Spleen (tissue), 11 donors: ENCODE measurements around the gene PERCC1. TPM values are rescaled to one million over a fixed set of nuclear protein-coding genes. Genes with fewer than 3 reads are reported as not detected.

ENCODE experiments used
- DNase-seq: peaks from one replicate; pipeline ENCODE4 v3.0.0-alpha.2; 2020
- H3K27ac ChIP-seq, 8 donors: fragments of 200-600 bp; sonication (generic) in 7 of 8; 1 replicate in 4 of 8; 2 replicates in 4 of 8; pipeline versions ENCODE4 v1.5.0 to v1.8.0; 2016 to 2021; ENCODE audit warnings: inconsistent platforms in 4 of 8, mild to moderate bottlenecking in 4 of 8, moderate library complexity in 1 of 8
- H3K27me3 ChIP-seq, 7 donors: fragments of 200-600 bp; sonication (generic) in 6 of 7; replicated peaks in 1 of 7; 1 replicate in 4 of 7; 2 replicates in 3 of 7; pipeline versions ENCODE4 v1.5.0 to v1.8.0; 2016 to 2021; ENCODE audit warnings: inconsistent platforms in 3 of 7, mild to moderate bottlenecking in 1 of 7
- H3K36me3 ChIP-seq, 6 donors: fragments of 200-600 bp; sonication (generic) in 5 of 6; 1 replicate in 4 of 6; 2 replicates in 2 of 6; pipeline versions ENCODE4 v1.5.0 to v1.8.0; 2016 to 2021; ENCODE audit warnings: inconsistent platforms in 2 of 6
- H3K4me1 ChIP-seq, 6 donors: fragments of 200-600 bp; sonication (generic) in 5 of 6; 1 replicate in 3 of 6; 2 replicates in 3 of 6; pipeline versions ENCODE4 v1.5.0 to v1.8.0; 2016 to 2021; ENCODE audit warnings: inconsistent platforms in 3 of 6
- H3K4me3 ChIP-seq, 8 donors: fragments of 200-600 bp; sonication (generic) in 7 of 8; 1 replicate in 4 of 8; 2 replicates in 4 of 8; pipeline versions ENCODE4 v1.5.0 to v1.8.0; 2016 to 2021; ENCODE audit warnings: inconsistent platforms in 4 of 8, mild to moderate bottlenecking in 4 of 8, moderate library complexity in 2 of 8
- H3K9me3 ChIP-seq, 8 donors: fragments of 200-600 bp; sonication (generic) in 7 of 8; 1 replicate in 4 of 8; 2 replicates in 4 of 8; pipeline versions ENCODE4 v1.5.0 to v1.8.0; 2016 to 2021; ENCODE audit warnings: inconsistent platforms in 4 of 8
- POLR2A ChIP-seq, 3 donors: fragments of 450-650 bp; IDR thresholded peaks; one replicate each; pipeline ENCODE4 v1.5.1; 2017; ENCODE audit warnings: antibody characterized with exemption in 3 of 3, mild to moderate bottlenecking in 1 of 3
- POLR2AphosphoS5 ChIP-seq, 3 donors: sonication (generic); formaldehyde crosslinking; IDR thresholded peaks; one replicate each; pipeline ENCODE4 v1.5.1; 2017; ENCODE audit warnings: antibody characterized with exemption in 3 of 3
- WGBS, 5 donors: extraction: QIAGEN DNeasy Blood & Tissue Kit in 3 of 5; methylation state at CpG; one replicate each; pipeline versions ENCODE4 v1.1.5 to v1.1.7; 2013 to 2018; 5-methylcytosine and 5-hydroxymethylcytosine counted together
- intact Hi-C: fragments of 100-400 bp; cut with DNase I; formaldehyde crosslinking; loops from one replicate; pipeline ENCODE4 v1.15.0; 2023; ENCODE audit warnings: low total_unique reads
- polyA plus RNA-seq, 3 donors: library from polyadenylated mRNA; stranded (reverse); fragments of 200-250 nt; gene quantifications; one replicate each; pipeline ENCODE4 v1.2.1, GENCODE V29; 2013
- total RNA-seq, 7 donors: library from RNA; depleted of rRNA in 3 of 7; stranded (reverse); fragments of >200 nt in 3 of 7; fragmentation: NEBNext Ultra II Directional in 4 of 7; extraction: Animal tissue kit (Norgen Biotek cat#: 25700) in 4 of 7; gene quantifications; one replicate each; pipeline versions ENCODE4 v1.1.0 to v1.2.1, GENCODE V29; 2016 to 2021
- TF ChIP-seq, protein P1 (sequence below), 11 experiments: fragments of 200-600 bp in 7 of 11; fragments of 450-650 bp in 4 of 11; sonication (generic) in 4 of 11; IDR thresholded peaks in 8 of 11; conservative IDR thresholded peaks in 3 of 11; 1 replicate in 7 of 11; 2 replicates in 4 of 11; pipeline versions ENCODE4 v1.4.0 to v1.8.0; 2016 to 2021; ENCODE audit warnings: antibody characterized with exemption in 11 of 11, inconsistent platforms in 4 of 11, mild to moderate bottlenecking in 1 of 11
- donor health status: healthy with polysubstance abuse.
- donor health status: DM: no; HTN: no; CAD: no; lungs with moderate emphysema.
- donor health status: DM: no; HTN: no; CAD: no.
- donor health status: Bipolar disorder and iron deficiency.
- donor health status: healthy.
- donor health status: DM: no; HTN: no; CAD: no.
- donor health status: DM: yes; HTN: yes; CAD: no.

The PERCC1 gene
- total and polyA plus RNA-seq, 10 donors: 0.11 to 1.3 (median 0.73) TPM; not detected in 7

DNA sequence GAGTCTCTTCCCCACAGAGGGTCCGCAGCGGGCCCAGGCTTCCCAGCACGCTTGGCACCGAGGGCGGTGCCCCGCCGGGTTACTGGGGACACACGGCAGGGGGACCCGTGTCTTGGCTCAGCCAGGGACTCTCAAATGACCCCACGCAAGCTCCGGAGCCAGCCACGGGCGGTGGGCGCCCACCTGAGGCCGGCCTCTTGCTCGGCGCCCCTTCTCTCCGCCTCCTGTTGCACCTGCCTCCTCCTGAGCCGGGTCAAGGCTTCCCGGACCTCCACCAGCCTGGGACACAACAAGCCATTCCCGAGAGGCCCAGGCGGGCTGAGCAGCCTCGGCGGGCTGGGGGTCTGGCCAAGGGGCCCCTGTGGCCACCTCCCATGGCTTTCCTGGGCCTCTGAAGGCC is 11.8 kb downstream of the PERCC1 start:
- intact Hi-C loops: no loop called here
- Histone ChIP-seq H3K4me1 (peaks cover 0 to 28% (median 2%) of the 10 kb centered on the region in 6 donors), H3K27me3 (no peaks in the 10 kb centered on the region), H3K9me3 (no peaks in the 10 kb centered on the region), H3K4me3 (no peak overlapping the region), H3K27ac (no peak overlapping the region), H3K36me3 (peaks cover 0 to 61% (median 27%) of the 10 kb centered on the region in 6 donors)
- no peak for TF ChIP-seq POLR2A (IDR thresholded peaks at IDR 0.05)
- TF ChIP-seq, protein P1, sequence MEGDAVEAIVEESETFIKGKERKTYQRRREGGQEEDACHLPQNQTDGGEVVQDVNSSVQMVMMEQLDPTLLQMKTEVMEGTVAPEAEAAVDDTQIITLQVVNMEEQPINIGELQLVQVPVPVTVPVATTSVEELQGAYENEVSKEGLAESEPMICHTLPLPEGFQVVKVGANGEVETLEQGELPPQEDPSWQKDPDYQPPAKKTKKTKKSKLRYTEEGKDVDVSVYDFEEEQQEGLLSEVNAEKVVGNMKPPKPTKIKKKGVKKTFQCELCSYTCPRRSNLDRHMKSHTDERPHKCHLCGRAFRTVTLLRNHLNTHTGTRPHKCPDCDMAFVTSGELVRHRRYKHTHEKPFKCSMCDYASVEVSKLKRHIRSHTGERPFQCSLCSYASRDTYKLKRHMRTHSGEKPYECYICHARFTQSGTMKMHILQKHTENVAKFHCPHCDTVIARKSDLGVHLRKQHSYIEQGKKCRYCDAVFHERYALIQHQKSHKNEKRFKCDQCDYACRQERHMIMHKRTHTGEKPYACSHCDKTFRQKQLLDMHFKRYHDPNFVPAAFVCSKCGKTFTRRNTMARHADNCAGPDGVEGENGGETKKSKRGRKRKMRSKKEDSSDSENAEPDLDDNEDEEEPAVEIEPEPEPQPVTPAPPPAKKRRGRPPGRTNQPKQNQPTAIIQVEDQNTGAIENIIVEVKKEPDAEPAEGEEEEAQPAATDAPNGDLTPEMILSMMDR (IDR thresholded peaks at IDR 0.05 in 8 of 11, conservative IDR thresholded peaks at IDR 0.05 in 3 of 11): no peak
- no peak for TF ChIP-seq POLR2AphosphoS5 (IDR thresholded peaks at IDR 0.05)
- WGBS, 5 donors: 83 to 98% (median 89%) methylated on average over 8 to 24 of the region's 24 CpGs
- no peak for DNase-seq

DNA sequence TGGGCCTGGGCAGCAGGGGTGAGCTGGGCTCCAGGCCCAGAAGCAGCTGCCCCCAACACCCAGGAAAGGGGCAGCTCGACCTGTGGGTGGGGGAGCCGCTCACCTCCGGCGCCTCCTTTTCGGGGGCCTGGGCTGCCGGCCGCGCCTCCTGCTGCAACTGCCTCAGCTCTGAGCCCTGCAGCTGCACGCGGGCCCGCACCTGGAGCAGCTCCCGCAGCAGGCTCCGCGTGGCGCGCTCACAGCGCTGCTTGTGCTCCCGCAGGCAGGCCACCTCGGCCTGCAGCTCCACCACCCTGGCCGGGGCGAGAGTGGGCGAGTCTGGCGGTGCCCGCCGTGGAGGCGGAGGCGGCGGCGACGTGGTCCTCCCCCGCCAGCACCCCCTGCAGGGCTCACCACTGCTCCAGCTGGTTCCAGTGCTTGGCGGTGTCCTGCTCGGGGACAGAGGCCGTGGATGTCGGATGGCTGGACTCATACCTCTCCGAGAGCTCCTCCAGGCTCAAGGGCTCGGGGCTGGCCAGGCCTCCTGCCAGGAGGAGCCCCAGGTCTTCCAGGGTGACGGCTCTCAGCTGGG is 12.6 kb downstream of the PERCC1 start:
- 67 to 98% (median 84%) methylated on average over 7 to 38 of the region's 38 CpGs for WGBS, 5 donors
- Histone ChIP-seq H3K4me3 (no peak overlapping the region), H3K27me3 (no peaks in the 10 kb centered on the region), H3K9me3 (no peaks in the 10 kb centered on the region), H3K36me3 (peaks cover 0 to 61% (median 34%) of the 10 kb centered on the region in 6 donors), H3K4me1 (peaks cover 0 to 28% (median 2%) of the 10 kb centered on the region in 6 donors), H3K27ac (no peak overlapping the region)
- peak in 1 of 3 donors; percentile 43 for TF ChIP-seq POLR2AphosphoS5 (IDR thresholded peaks at IDR 0.05)
- TF ChIP-seq, protein P1 (IDR thresholded peaks at IDR 0.05 in 8 of 11, conservative IDR thresholded peaks at IDR 0.05 in 3 of 11): no peak
- no peak for TF ChIP-seq POLR2A (IDR thresholded peaks at IDR 0.05)
- intact Hi-C loops: no loop called here
- no peak for DNase-seq

DNA sequence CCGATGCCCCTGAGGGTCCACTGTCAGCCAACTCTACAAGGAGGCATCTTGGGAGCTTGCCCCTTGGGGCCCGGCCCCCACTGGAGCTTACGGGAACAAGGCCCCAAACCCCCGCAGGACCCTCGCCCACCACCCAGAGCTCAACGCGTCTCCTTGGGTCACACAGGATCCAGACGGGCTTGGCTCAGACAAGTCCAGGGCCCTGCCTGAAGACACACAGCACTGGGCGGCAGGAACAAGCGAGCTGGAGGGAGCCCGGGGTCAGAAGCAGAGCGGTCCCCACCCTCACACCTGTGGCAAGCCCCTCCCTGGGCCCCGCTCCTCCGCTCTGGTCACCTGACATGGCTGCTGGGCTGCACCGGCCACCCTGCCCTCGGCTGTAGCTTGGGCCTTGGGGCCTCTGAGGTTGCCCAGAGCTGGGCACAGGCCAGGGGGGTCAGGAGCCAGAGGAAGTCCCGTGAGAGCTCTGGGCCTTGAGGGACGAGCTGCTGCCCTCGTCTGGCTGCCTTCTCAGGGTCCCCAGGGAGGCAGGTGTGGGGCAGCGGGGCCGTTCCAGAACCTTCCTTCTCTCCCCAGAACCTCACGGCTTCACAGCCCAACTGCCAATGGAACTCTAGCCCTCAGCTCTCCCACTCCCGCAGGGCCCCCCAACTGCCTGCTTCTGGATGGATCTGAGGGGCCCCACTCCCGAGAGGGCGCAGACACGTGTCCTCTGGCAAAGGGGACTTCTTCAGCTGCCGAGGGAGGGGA is 13.3 kb downstream of the PERCC1 start, which contains the start of gene CCDC154:
CCDC154 (minus strand) TSS at position 577 of the 750 bp plus-strand sequence; CDS start at position 343, 234 bp downstream.
- peak within 1 kb of the TSS in 3 of 8 donors; percentile 51 to 87 (median 60) for H3K27ac ChIP-seq
- H3K9me3 ChIP-seq: no peaks in the 10 kb centered on the region
- no peak for DNase-seq
- 65 to 80% (median 78%) methylated on average over 14 to 27 of the region's 27 CpGs for WGBS, 5 donors
- TF ChIP-seq, protein P1 (IDR thresholded peaks at IDR 0.05 in 8 of 11, conservative IDR thresholded peaks at IDR 0.05 in 3 of 11): no peak
- TF ChIP-seq POLR2AphosphoS5 (IDR thresholded peaks at IDR 0.05): peak; percentile 23 to 40 (median 23)
- no peak within 1 kb of the TSS for H3K4me3 ChIP-seq
- H3K4me1 ChIP-seq: peaks cover 0 to 28% (median 2%) of the 10 kb centered on the region in 6 donors
- H3K27me3 ChIP-seq: no peaks in the 10 kb centered on the region
- intact Hi-C loops: no loop called here
- H3K36me3 ChIP-seq: peaks cover 0 to 61% (median 41%) of the 10 kb centered on the region in 6 donors
